CD14-positive monocyte (primary cell): Measurements from ENCODE around the gene DLL4. TPM values are rescaled to one million over a fixed set of nuclear protein-coding genes. Genes with fewer than 3 reads are reported as not detected.

Experiments used
- DNase-seq, 3 donors: peaks; one replicate each; pipeline ENCODE4 v3.0.0-alpha.2; 2011 to 2022
- H2AFZ ChIP-seq: 2 replicates; pipeline ENCODE4 v1.6.0; 2012; ENCODE audit warnings: mild to moderate bottlenecking, low read depth, low read length, inconsistent platforms; ENCODE audit not compliant: insufficient read depth, poor library complexity, severe bottlenecking
- H3K27ac ChIP-seq, 2 donors: 1 replicate in 1 of 2; 2 replicates in 1 of 2; pipeline ENCODE4 v1.5.1; 2012 to 2013; ENCODE audit warnings: low read length in 2 of 2, control low read depth in 1 of 2, inconsistent platforms in 1 of 2, low read depth in 1 of 2, mild to moderate bottlenecking in 1 of 2
- H3K27me3 ChIP-seq, 2 donors: one replicate each; pipeline versions ENCODE4 v1.6.0 to v1.6.1; 2011 to 2013; ENCODE audit warnings: low read length in 2 of 2; ENCODE audit not compliant: control insufficient read depth in 2 of 2, insufficient read depth in 2 of 2
- H3K36me3 ChIP-seq, 2 donors: replicated peaks in 1 of 2; 1 replicate in 1 of 2; 2 replicates in 1 of 2; pipeline versions ENCODE4 v1.5.1 to v1.6.1; 2012 to 2013; ENCODE audit warnings: low read length in 2 of 2, control low read depth in 1 of 2, inconsistent platforms in 1 of 2, mild to moderate bottlenecking in 1 of 2; ENCODE audit not compliant: insufficient read depth in 2 of 2, control insufficient read depth in 1 of 2
- H3K4me1 ChIP-seq, 2 donors: 1 replicate in 1 of 2; 2 replicates in 1 of 2; pipeline versions ENCODE4 v1.5.1 to v1.6.1; 2012 to 2013; ENCODE audit warnings: low read length in 2 of 2, control low read depth in 1 of 2, inconsistent platforms in 1 of 2, mild to moderate bottlenecking in 1 of 2, moderate library complexity in 1 of 2; ENCODE audit not compliant: insufficient read depth in 2 of 2, control insufficient read depth in 1 of 2
- H3K4me2 ChIP-seq: replicated peaks from 2 replicates; pipeline ENCODE3; 2012; ENCODE audit warnings: low read length, moderate library complexity, mild to moderate bottlenecking; ENCODE audit not compliant: poor library complexity, severe bottlenecking; ENCODE audit errors: extremely low read depth
- H3K4me3 ChIP-seq, 3 experiments: fragments of 200-600 bp in 1 of 3; sonication (generic) in 1 of 3; replicated peaks in 1 of 3; 1 replicate in 2 of 3; 2 replicates in 1 of 3; pipeline ENCODE4 v1.5.1; 2011 to 2013; ENCODE audit warnings: low read length in 3 of 3, mild to moderate bottlenecking in 3 of 3, control low read depth in 2 of 3, low read depth in 2 of 3, inconsistent platforms in 1 of 3, moderate library complexity in 1 of 3
- H3K79me2 ChIP-seq: 2 replicates; pipeline ENCODE4 v1.6.0; 2012; ENCODE audit warnings: mild to moderate bottlenecking, control low read depth, inconsistent platforms, low read length, moderate library complexity; ENCODE audit not compliant: insufficient read depth
- H3K9ac ChIP-seq: 2 replicates; pipeline ENCODE4 v1.6.0; 2017; ENCODE audit warnings: low read length, mild to moderate bottlenecking; ENCODE audit not compliant: insufficient read depth, poor library complexity, severe bottlenecking
- H3K9me3 ChIP-seq, 2 donors: replicated peaks in 1 of 2; 1 replicate in 1 of 2; 2 replicates in 1 of 2; pipeline versions ENCODE4 v1.5.1 to v1.6.1; 2012 to 2013; ENCODE audit warnings: low read length in 2 of 2, control low read depth in 1 of 2; ENCODE audit not compliant: control insufficient read depth in 1 of 2, insufficient read depth in 1 of 2
- H4K20me1 ChIP-seq: 2 replicates; pipeline ENCODE4 v1.6.0; 2012; ENCODE audit warnings: mild to moderate bottlenecking, low read length, control low read depth, moderate library complexity; ENCODE audit not compliant: insufficient read depth
- H3K27ac Mint-ChIP-seq, 7 donors: one replicate each; pipeline ENCODE4 v1.8.0; 2020; ENCODE audit warnings: mild to moderate bottlenecking in 7 of 7, mixed read lengths in 7 of 7, moderate library complexity in 6 of 7, inconsistent platforms in 2 of 7
- H3K27me3 Mint-ChIP-seq, 3 donors: one replicate each; pipeline ENCODE4 v1.8.0; 2021 to 2022; ENCODE audit warnings: low read depth in 3 of 3, mild to moderate bottlenecking in 3 of 3, mixed read lengths in 3 of 3, moderate library complexity in 3 of 3, inconsistent platforms in 1 of 3
- H3K36me3 Mint-ChIP-seq, 2 donors: one replicate each; pipeline ENCODE4 v1.8.0; 2020; ENCODE audit warnings: mixed read lengths in 2 of 2, inconsistent platforms in 1 of 2, mild to moderate bottlenecking in 1 of 2
- H3K4me1 Mint-ChIP-seq: one replicate; pipeline ENCODE4 v1.8.0; 2020; ENCODE audit warnings: mild to moderate bottlenecking, mixed read lengths
- H3K4me3 Mint-ChIP-seq, 2 donors: one replicate each; pipeline ENCODE4 v1.8.0; 2020; ENCODE audit warnings: mild to moderate bottlenecking in 2 of 2, mixed read lengths in 2 of 2, moderate library complexity in 1 of 2
- H3K9me3 Mint-ChIP-seq, 7 donors: one replicate each; pipeline ENCODE4 v1.8.0; 2020 to 2022; ENCODE audit warnings: mixed read lengths in 7 of 7, mild to moderate bottlenecking in 6 of 7, moderate library complexity in 6 of 7, inconsistent platforms in 2 of 7
- CTCF ChIP-seq: fragments of 200-600 bp; IDR thresholded peaks from one replicate; pipeline ENCODE4 v1.8.0; 2022; ENCODE audit warnings: antibody characterized with exemption, mild to moderate bottlenecking
- WGBS: methylation state at CpG from one replicate; pipeline ENCODE4 v1.1.5; 2013; ENCODE audit warnings: missing lambda C conversion rate; ENCODE audit not compliant: insufficient coverage; 5-methylcytosine and 5-hydroxymethylcytosine counted together
- intact Hi-C, 2 donors: fragments of 100-400 bp; cut with micrococcal nuclease; formaldehyde crosslinking; loops; one replicate each; pipeline versions ENCODE4 v1.15.0 to v1.15.1; 2023
- polyA plus RNA-seq, 3 donors: library from polyadenylated mRNA; depleted of rRNA in 1 of 3; unstranded in 2 of 3; stranded (reverse) in 1 of 3; fragments of 300-500 nt in 2 of 3; fragments of >200 nt in 1 of 3; fragmentation: Illumina TruSeq in 2 of 3; gene quantifications; 1 replicate in 2 of 3; 2 replicates in 1 of 3; pipeline ENCODE4 v1.2.3, GENCODE V29; 2012 to 2021

Gene DLL4
- polyA plus RNA-seq, 3 donors = 0.07 TPM; not detected in 2

DNA sequence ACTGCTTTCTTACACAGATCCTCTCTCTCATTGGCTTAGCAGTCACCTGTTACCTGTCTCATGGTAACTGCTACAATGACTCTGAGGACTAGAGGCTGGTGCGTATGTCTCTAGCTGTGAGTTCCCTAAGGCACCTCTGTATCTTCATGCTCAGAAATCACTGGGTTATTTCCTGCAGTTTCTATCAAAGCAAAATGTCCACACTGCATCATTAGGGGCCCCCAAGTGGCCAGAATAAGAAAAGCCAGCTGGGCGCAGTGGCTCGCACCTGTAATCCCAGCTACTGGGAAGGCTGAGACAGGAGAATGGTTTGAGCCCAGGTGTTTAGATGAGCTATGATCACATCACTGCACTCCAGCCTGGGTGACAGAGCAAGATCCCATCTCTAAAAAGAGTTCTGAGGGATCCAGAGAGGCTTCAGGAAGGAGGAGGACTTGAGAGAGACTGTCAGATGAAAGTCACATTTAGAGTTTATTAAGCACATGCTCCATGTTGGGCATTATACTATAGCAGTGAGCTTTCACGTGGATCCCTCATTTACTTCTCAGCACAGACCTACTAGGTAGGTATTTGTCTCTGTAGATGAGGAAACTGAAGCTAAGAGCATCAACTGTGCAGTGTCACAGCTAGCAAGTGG lies 37.2 kb upstream of the DLL4 start:
- peak overlapping the region in 2 of 7 donors; percentile 0 to 84 for H3K27ac Mint-ChIP-seq
- no CpG with 5 or more reads among the region's 4 CpGs for WGBS
- intact Hi-C loops = loop anchor here (10.0 kb wide), 2 partner anchors 87 to 197 kb away; partner anchors contain the start of genes DNAJC17 (in 1 of the 2), RAD51 (in 1 of the 2) and ZFYVE19 (in 1 of the 2)
- H3K4me2 ChIP-seq = no peak overlapping the region
- peaks cover 24 to 35% of the 10 kb centered on the region in 2 donors for H3K4me1 ChIP-seq
- no peaks in the 10 kb centered on the region for H3K27me3 ChIP-seq
- peaks cover 0 to 2% (median 0%) of the 10 kb centered on the region in 7 donors for H3K9me3 Mint-ChIP-seq
- peaks cover 7 to 15% of the 10 kb centered on the region in 2 donors for H3K36me3 ChIP-seq
- H3K36me3 Mint-ChIP-seq = peaks cover 9 to 11% of the 10 kb centered on the region in 2 donors
- no peak overlapping the region for H3K4me3 ChIP-seq
- no peak overlapping the region for H3K27ac ChIP-seq
- H4K20me1 ChIP-seq = peaks cover 16% of the 10 kb centered on the region
- H3K27me3 Mint-ChIP-seq = peaks cover 3 to 14% (median 7%) of the 10 kb centered on the region in 3 donors
- peak; percentile 79 for TF ChIP-seq CTCF
- no peaks in the 10 kb centered on the region for H3K9me3 ChIP-seq
- H3K4me3 Mint-ChIP-seq = no peak overlapping the region
- peaks cover 28% of the 10 kb centered on the region for H3K4me1 Mint-ChIP-seq
- DNase-seq = peak in 2 of 3 donors; percentile 41
- H3K9ac ChIP-seq = no peak overlapping the region
- peaks cover 26% of the 10 kb centered on the region for H3K79me2 ChIP-seq
- H2AFZ ChIP-seq = peak overlapping the region; percentile 1

GRCh38 chr15:40892447-40893012 lies 36.6 kb upstream of the DLL4 start:
- intact Hi-C loops = loop anchor here (10.0 kb wide), 2 partner anchors 88 to 198 kb away; partner anchors contain the start of genes DNAJC17 (in 1 of the 2), RAD51 (in 1 of the 2) and ZFYVE19 (in 1 of the 2)
- Histone ChIP-seq H3K27me3 (no peaks in the 10 kb centered on the region), H3K4me3 (no peak overlapping the region), H3K36me3 (peaks cover 10 to 21% of the 10 kb centered on the region in 2 donors), H4K20me1 (peaks cover 16% of the 10 kb centered on the region), H3K9me3 (no peaks in the 10 kb centered on the region), H2AFZ (no peak overlapping the region), H3K4me1 (peaks cover 24 to 35% of the 10 kb centered on the region in 2 donors), H3K4me2 (no peak overlapping the region), H3K79me2 (peaks cover 32% of the 10 kb centered on the region), H3K27ac (no peak overlapping the region), H3K9ac (no peak overlapping the region)
- H3K4me3 Mint-ChIP-seq = peak overlapping the region in 1 of 2 donors; percentile 45
- H3K36me3 Mint-ChIP-seq = peaks cover 14 to 17% of the 10 kb centered on the region in 2 donors
- no CpG with 5 or more reads among the region's 2 CpGs for WGBS
- H3K27me3 Mint-ChIP-seq = peaks cover 2 to 14% (median 7%) of the 10 kb centered on the region in 3 donors
- H3K27ac Mint-ChIP-seq = no peak overlapping the region
- peak; percentile 5 for TF ChIP-seq CTCF
- peaks cover 0 to 2% (median 0%) of the 10 kb centered on the region in 7 donors for H3K9me3 Mint-ChIP-seq
- DNase-seq = no peak
- peaks cover 29% of the 10 kb centered on the region for H3K4me1 Mint-ChIP-seq
